ENCODE data around the gene PRR33.

Gene PRR33

DNA sequence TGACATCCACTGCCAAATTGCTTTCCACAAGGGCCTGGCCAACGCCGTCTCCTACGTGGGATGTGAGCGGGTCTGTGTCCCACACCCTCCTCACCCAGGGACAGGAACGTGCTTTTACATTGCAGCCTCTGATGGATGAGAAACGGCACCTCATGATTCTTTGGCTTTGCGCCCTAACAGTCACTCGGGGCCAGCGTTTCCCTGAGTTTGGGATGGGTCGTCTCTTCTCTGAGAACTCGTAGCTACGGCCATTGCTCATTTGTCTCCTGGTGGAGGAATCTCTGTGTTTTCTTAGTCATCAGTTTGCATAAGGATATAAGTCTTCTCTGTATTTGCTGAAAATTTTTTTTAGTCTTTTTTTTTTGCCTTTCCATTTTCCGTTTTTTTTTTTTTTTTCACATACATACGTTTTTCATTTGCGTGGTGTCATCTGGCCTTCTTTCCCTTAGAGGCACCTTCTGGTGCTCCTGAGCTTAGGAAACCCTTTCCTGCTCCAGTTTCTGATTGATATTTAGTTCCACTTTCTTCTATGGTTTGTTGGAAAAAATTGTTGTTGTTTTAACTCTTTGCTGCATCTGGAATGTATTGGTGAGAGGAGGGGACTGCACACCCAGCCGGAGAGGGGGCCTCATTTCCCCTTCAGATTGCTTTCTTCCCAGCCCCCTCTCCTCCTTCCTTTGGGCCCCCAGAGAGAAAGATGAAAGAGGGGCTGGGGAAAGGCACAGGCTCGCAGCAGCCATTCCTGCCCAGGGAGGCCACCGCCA is 39.8 kb upstream of the PRR33 start:
- DNase-seq (ENCODE audit: low read depth), result peak; percentile 38
- H3K4me3 ChIP-seq (ENCODE audit: low read depth, low read length), result no peak overlapping the region
- no peak for TF ChIP-seq CTCF (conservative IDR thresholded peaks at IDR 0.05; ENCODE audit: low read depth, low read length)

- no peak overlapping the region for H3K4me3 ChIP-seq (ENCODE audit: low read depth, low read length)
- DNase-seq (ENCODE audit: low read depth), result no peak
- TF ChIP-seq CTCF (conservative IDR thresholded peaks at IDR 0.05; ENCODE audit: low read depth, low read length), result no peak
Observed at GRCh38 chr11:1930462-1930830, 38.8 kb upstream of the PRR33 start.

DNA sequence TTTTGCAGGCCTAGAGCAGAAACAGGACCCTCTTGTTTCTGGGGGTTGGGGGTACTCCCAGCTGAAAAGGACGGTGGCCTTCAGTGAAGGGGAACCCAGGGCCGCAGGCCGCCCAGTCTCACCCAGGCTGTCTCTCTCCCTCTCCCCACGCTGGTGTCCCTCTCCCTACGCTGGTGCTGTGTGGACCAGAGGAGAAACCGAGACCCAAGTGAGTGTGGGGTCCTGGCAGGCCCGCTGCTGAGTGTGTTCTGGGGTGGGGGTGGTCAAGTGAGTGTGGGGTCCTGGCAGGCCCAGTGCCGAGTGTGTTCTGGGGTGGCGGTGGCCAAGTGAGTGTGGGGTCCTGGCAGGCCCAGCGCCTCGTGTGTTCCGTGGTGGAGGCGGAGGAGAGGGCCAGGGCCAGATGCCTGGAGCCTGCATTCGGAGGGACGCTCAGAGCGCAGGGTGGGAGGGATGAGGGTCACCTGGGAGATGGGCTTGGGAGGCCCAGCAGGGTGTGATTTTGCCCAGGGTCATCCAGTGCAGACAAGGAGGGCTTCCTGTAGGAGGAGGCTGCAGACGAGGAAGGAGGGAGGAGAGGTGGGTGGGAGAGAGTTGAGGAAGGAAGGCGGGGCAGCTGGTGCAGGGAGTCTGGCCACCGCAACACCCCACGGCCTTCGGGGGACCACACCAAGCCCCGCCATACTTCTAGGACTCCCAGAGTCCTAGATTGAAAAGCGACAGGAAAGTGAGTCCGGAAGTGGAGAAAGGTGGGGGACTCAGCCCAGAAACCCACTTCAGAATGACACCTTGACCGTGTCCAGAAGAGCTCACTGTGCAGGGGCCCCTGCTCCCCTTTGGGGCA is 38.1 kb upstream of the PRR33 start:
- TF ChIP-seq CTCF (conservative IDR thresholded peaks at IDR 0.05; ENCODE audit: low read depth, low read length), result no peak
- no peak for DNase-seq (ENCODE audit: low read depth)
- no peak overlapping the region for H3K4me3 ChIP-seq (ENCODE audit: low read depth, low read length)

- no peak for TF ChIP-seq CTCF (conservative IDR thresholded peaks at IDR 0.05; ENCODE audit: low read depth, low read length)
- H3K4me3 ChIP-seq (ENCODE audit: low read depth, low read length), result no peak overlapping the region
- no peak for DNase-seq (ENCODE audit: low read depth)
Observed at GRCh38 chr11:1928891-1929541, 37.3 kb upstream of the PRR33 start.

GRCh38 chr11:1928470-1928890 is 36.8 kb upstream of the PRR33 start:
- DNase-seq (ENCODE audit: low read depth), result no peak
- H3K4me3 ChIP-seq (ENCODE audit: low read depth, low read length), result no peak overlapping the region
- no peak for TF ChIP-seq CTCF (conservative IDR thresholded peaks at IDR 0.05; ENCODE audit: low read depth, low read length)

DNA sequence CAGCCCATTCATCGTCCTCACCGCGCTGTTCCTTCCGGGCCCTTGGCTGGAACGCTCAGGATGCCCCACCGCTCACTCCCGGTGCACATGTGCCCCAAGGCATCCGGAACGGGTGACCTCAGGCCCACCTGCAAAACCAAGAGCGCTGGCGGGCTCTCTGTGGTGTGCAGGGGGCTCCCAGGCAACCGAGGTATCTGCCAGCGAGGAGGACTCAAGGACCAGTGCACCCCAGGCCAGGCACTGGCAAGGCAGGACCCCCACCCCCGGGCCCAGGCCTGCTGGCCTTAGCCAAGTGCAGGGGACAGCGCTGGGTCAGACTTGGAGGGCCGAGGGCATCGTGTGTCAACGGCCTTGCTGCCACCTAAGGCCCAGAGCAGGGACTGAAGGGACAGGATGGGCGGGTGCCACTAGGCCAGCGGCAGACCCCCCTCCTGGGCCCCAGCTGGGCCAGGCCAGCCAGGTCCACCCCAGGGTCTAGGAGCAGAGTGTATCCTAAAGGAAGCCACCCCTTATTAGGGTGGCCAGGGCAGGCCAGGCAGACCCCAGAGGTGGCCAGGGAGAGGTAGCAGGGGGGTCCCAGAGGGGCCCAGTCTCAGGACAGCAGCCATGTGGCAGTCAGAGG is 36.3 kb upstream of the PRR33 start:
- TF ChIP-seq CTCF (conservative IDR thresholded peaks at IDR 0.05; ENCODE audit: low read depth, low read length), result no peak
- DNase-seq (ENCODE audit: low read depth), result no peak

More for the DNA sequence above, 36.3 kb upstream of the PRR33 start:
- H3K4me3 ChIP-seq (ENCODE audit: low read depth, low read length), result no peak overlapping the region

Data from choroid plexus epithelial cell (primary cell).